HG03571 (cell line): ENCODE measurements around the gene ZDHHC8.

ENCODE experiments used
- ATAC-seq: cut with Tn5 transposase; IDR thresholded peaks from one replicate; pipeline ENCODE4 v1.9.1; 2021; ENCODE audit not compliant: unreplicated experiment

ZDHHC8 gene

DNA sequence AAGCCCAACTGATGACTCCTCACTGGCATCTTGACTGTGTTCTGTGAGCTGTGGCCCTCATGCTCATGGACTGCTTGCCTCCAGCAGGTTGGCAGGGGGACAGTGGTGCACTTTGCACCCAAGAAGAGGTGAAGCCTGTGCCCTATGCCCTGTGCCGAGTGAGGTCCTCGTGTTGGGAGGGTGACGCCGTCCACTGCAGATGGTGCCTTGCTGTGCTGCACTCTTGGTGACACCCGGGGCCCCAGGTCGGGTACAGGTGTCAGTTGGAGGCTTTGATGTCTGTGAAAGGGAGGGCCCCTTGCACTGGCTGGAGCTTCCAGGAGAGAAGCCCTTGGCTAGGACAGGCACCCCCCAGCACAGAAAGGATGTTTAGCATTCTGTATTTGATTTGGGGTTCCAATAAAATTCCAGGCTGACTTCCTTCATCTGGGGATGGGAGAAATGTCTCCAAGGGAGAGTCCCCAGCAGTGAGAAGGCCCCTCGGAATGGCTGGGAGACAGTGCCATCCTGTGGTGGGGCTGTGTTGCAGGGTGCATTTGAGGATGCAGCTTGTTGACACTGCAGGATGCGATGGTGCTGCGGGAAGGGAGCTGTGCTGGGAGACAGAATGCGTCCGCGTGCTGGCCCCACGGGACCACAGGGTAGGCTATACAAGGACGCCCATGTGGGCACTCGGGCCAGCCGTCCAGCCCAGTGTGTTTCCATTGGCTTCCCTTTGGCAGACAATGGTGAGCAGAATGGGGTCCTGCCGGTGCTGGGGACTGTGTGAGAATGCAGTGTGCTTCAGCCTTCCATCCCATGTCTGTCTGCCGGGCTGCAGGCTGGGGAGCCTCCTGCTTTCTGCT, 2.5 kb upstream of the ZDHHC8 start:
- ATAC-seq = no peak

DNA sequence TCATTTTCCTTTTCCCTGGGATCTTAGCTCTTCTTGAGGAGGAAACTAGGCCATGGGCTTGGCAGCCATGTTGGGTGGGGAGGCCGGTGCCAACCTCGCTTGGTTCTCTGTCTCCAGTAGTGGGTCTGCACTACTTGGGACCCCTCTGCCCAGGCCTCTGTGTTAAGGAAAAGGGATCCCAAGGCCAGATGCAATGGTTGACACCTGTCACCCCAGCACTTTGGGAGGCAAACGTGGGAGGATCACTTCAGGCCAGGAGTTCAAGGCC, 1.9 kb upstream of the ZDHHC8 start:
- no peak for ATAC-seq

- ATAC-seq = no peak
These were observed 1.3 kb upstream of the ZDHHC8 start for GRCh38 chr22:20130319-20130718.

- ATAC-seq = no peak
These were observed 640 bp upstream of the ZDHHC8 start for GRCh38 chr22:20130731-20131596.

DNA sequence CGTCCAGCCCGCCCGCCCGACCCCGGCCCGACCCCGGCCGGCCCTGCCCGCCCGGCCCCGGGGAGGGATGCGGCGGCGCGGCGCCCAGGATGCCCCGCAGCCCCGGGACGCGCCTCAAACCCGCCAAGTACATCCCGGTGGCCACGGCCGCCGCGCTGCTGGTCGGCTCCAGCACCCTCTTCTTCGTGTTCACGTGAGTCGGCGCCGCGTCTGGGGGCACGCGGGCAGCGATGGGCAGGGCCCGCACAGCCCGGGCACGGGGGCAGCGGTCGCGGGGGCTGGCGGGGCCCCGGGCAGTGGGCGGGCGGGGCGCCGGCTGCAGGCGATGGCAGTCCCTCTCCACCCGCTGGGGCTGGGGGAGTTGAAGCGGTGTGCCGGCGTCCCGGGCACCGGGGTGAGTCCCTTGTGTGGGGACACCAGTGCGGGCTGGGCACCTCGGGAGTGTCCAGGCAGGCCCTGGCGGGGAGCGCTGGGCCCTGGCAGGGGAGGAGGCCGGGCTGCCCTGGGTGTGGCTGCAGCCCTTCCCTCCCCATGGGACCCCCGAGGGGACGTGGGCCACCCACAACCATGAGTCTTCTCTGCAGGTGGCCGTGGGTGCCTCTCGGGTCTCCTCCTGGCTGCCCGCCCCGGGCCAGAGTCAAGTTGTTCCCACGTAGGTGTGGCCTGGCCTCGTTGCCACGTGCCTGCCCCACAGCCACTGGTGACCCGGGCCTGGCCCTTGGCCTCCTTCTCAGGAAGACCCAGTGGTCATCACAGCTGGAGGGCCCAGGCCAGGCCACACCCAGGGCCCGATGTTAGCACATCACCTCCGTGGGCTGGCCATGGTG, 468 bp downstream of the ZDHHC8 start:
- ATAC-seq = no peak

- no peak for ATAC-seq
These were observed 1.2 kb downstream of the ZDHHC8 start for GRCh38 chr22:20132686-20133246.

- no peak for ATAC-seq
These were observed 2.4 kb downstream of the ZDHHC8 start for GRCh38 chr22:20133930-20134549.

DNA sequence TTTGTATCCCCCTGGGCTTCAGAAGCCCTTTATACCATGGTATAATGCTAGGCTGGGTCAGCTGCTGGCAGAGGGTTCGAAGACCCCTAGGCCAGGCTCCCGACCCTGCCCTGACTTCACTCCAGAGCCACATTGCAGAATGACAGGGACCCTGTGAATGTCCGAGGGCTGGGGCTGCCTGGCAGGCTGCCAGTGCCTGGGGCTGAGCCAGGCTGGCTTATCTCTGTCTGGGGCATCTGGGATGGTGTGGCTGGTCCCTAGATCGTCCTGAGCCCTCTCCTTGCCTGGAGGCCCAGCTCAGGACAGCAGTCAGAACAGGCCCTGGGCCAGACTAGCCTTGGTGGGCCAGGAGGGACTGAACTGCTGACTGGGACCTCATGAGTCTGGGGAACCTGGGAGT, 3.7 kb downstream of the ZDHHC8 start:
- no peak for ATAC-seq

DNA sequence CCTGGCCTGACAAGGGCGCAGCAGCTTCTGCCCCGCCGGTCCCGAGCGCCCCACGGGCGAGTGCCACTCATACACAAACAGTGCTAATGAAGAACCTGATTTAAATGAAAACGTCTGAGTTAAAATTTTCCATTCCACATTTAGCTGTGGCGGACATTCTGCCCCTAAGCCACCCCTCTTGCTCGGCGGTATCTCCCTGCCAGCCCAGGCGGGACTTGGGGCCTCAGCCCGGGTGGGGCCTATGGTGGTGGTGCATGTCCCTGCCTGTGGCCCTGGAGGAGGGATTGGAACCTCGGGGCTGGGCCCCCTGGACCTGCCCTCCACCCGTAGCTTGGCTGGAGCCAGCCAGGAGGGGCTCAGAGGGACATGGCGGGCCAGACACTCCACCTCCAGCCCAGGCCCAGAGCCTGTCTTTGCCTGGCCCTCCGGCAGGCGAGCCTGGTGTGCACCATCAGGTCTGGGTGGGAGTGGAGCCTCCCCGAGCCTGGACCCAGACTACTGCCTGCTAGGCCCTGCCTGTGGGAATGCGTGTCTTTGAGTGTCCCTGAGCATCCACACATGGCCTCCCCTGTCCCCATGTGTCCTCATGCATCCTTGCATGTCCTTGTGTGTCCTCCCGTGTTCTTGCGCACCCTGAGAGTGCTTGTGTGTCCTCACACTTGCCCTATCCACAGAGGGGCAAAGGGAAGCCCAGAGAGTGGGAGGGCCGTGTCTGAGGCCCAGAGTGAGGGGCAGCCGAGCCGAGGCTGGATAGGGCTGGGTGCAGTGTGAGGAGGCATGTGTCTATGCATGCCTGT, 4.4 kb downstream of the ZDHHC8 start:
- ATAC-seq = no peak

DNA sequence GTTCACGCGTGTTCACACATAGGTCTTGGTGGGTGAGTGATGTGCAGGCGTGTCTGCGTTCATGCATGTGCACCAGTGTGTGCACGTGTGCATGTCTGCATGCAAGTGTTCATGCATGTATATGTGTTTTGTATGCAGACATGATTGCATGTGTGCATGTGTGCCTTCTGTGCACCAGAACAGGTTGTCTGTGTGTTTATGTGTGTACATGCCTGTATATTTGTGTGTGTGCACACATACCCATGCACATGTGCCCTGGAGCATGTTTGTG, 4.9 kb downstream of the ZDHHC8 start:
- no peak for ATAC-seq

- ATAC-seq = no peak
These were observed 5.5 kb downstream of the ZDHHC8 start for GRCh38 chr22:20137113-20137512.

DNA sequence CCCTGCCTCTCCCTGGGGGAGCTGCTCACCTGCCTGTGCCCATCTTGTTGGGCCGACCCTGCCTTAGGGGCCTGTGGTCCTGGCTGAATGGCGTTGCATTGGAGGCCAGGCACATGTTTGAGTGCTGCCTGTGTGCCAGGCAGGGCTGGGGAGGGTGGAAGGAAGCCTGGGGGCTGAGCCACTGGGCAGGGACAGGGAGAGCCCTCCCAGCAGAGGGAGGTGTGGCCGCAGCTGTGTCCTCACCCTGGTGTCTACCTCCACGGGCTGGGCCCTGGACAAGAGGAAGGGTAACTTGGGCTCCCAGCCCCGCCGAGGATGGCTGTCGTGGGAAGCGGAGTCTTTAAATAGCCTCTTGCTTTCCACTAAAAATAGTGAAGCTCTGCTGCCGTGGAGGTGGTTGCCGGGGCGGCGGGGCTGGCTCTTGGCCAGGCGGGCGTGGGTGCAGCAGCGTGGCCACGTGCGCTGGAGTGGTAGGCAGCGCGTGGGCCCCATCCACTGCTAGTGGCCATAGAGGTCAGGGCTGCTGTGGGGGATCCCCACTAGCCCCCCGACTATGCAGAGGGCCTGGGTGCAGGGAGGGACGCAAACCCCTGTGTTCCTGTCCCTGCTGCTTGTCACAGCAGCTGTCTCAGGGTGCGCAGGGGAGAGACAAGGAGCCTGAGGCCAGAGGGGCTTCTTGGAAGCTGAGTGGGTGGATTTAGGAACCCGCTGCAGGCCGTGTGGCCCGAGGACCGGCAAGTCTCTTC, 6.2 kb downstream of the ZDHHC8 start:
- no peak for ATAC-seq

DNA sequence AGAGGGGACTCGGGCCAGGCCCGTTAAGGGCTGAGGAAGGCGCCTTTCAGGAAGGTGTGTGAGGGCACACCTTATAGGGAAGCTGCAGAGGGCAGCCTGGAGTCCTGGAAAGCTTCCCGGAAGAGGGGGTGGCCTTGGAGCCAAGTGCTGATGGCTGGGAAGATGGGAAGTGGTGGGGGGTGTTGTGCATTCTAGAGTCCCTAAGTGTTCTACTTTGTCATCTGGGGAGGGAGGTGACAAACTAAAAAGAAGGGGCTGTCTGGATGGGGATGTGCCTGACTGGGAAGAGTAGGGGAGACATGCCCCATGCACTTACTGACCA, 6.8 kb downstream of the ZDHHC8 start:
- no peak for ATAC-seq

DNA sequence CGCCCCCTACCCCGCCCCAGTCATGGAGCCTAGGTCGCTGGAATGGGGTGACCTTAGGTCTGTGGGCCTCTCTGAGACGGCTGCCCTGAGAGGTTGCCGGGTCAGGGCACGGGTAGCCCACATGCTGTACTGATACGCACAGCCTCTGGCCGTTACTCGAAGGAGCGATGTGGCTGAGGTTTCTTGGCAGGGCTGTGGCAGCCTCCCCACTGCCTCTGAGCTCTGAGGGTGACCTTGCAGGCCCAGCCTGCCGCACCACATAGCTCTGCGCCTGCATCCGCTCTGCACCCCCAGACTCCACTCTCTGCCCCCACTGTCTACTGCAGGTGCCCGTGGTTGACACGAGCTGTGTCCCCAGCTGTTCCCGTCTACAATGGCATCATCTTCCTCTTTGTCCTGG, 7.3 kb downstream of the ZDHHC8 start:
- no peak for ATAC-seq

GRCh38 chr22:20139391-20140106, 7.9 kb downstream of the ZDHHC8 start:
- ATAC-seq = no peak

DNA sequence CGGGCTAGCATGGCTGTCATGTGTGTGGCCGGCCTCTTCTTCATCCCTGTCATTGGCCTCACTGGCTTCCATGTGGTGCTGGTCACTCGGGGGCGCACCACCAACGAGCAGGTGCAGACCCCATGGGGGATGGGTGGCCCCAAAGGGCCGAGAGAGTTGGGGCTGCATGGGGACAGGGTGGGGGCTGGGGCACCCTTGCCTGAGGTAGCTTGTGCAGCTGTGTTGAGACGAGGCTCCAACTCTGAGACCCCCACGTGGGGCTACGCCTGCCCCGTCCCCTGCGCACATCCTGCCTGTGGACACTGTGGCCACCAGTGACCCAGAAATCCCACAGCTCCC, 8.5 kb downstream of the ZDHHC8 start:
- ATAC-seq = no peak

GRCh38 chr22:20140521-20140964, 8.9 kb downstream of the ZDHHC8 start:
- ATAC-seq = no peak

DNA sequence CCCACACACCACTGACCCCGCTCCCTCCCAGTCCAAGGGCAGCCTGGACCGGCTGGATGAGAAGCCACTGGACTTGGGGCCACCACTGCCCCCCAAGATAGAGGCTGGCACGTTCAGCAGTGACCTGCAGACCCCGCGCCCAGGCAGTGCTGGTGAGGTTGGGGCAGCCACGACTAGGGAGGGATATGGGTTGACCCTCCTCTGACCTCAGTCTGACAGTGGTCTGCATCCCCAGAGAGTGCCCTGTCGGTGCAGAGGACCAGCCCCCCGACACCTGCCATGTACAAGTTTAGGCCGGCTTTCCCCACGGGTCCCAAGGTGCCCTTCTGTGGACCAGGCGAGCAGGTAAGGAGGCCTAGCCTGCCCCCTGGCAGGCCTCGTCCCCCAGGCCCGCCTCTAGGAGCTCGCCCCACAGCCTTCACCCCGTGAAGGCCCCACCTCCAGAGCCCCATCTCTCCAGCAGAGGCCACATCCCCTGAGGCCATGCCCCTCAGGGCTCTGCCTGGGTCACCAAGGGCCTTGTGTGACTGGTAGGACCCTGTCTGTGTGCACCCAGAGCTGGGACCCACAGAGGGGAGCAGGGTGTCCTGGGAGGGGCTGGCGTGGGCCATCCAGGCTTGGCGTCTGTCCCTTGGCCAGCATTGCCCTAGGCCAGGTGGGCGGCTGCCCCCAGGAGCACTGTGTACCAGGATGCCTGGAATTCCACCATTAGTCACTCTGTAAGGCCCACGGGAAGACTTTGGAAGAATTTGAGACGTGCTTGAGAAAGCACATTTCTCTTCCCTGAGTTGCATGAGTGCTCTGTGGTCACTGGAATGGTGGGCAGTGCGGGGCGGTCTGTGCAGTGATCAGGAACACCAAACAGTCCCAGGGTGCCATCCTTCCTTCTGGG, 9.8 kb downstream of the ZDHHC8 start:
- no peak for ATAC-seq
